KMS-11 (cell line): Measurements from ENCODE around the gene GALNT10.

Experiments used
- H2AFZ ChIP-seq: fragments of 200-600 bp; sonication (generic); 2 replicates; pipeline ENCODE4 v1.6.1; 2016; ENCODE audit warnings: antibody characterized with exemption, mixed run types, low read depth
- H3K27ac ChIP-seq: fragments of 200-600 bp; sonication (generic); 2 replicates; pipeline ENCODE4 v1.6.1; 2016; ENCODE audit warnings: mild to moderate bottlenecking, mixed run types
- H3K27me3 ChIP-seq: fragments of 200-600 bp; sonication (generic); 2 replicates; pipeline ENCODE4 v1.6.1; 2017; ENCODE audit warnings: mild to moderate bottlenecking, low read depth, mixed run types, moderate library complexity; ENCODE audit not compliant: insufficient read depth
- H3K36me3 ChIP-seq: fragments of 200-600 bp; sonication (generic); 2 replicates; pipeline ENCODE4 v1.6.1; 2017; ENCODE audit warnings: mild to moderate bottlenecking, mixed run types; ENCODE audit not compliant: insufficient read depth
- H3K4me1 ChIP-seq: fragments of 200-600 bp; sonication (generic); 2 replicates; pipeline ENCODE4 v1.6.1; 2016; ENCODE audit warnings: mild to moderate bottlenecking, low read depth, mixed run types; ENCODE audit not compliant: poor library complexity, severe bottlenecking
- H3K4me2 ChIP-seq: fragments of 200-600 bp; sonication (generic); 2 replicates; pipeline ENCODE4 v1.7.0; 2016; ENCODE audit warnings: mild to moderate bottlenecking, mixed run types
- H3K4me3 ChIP-seq: fragments of 200-600 bp; sonication (generic); IDR thresholded peaks from 2 replicates; pipeline ENCODE4 v1.6.1; 2017; ENCODE audit warnings: low read depth, low read length, mixed read lengths; ENCODE audit not compliant: insufficient read depth
- H3K79me2 ChIP-seq: fragments of 200-600 bp; sonication (generic); 2 replicates; pipeline ENCODE4 v1.6.1; 2016; ENCODE audit warnings: low read depth, mixed run types; ENCODE audit not compliant: insufficient read depth
- H3K9ac ChIP-seq: fragments of 200-600 bp; sonication (generic); 2 replicates; pipeline ENCODE4 v1.6.1; 2016; ENCODE audit warnings: mild to moderate bottlenecking, mixed run types
- H4K20me1 ChIP-seq: fragments of 200-600 bp; sonication (generic); 2 replicates; pipeline ENCODE4 v1.6.1; 2016; ENCODE audit warnings: mild to moderate bottlenecking, mixed run types; ENCODE audit not compliant: insufficient read depth
- TF ChIP-seq, protein P1 (sequence below): fragments of 200-600 bp; sonication (generic); conservative IDR thresholded peaks from 2 replicates; pipeline ENCODE4 v1.6.1; 2017; ENCODE audit warnings: low read depth, mild to moderate bottlenecking, antibody characterized with exemption, low read length, moderate library complexity, mixed read lengths

The GALNT10 gene

DNA sequence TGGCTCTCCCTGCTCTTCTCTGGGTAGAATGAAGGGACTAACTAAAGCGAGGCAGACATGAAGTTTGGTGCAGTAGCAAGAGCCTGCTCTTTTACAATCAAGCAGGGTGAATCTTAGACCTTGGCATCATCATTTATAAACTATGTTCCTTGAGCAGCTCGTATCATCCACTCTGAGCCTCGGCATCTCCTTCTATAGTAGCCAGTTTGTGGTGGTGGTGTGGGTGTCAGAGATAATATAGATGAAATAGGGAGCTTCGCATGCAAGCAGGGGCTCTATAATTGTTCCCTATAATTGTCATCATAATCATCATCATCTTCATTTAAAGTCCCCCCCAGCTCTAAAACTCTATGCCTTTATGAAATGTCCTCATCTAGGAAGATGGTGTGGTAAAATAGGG, 182.8 kb downstream of the GALNT10 start:
- no peaks in the 10 kb centered on the region for H4K20me1 ChIP-seq
- H3K27me3 ChIP-seq = no peaks in the 10 kb centered on the region
- H3K36me3 ChIP-seq = no peaks in the 10 kb centered on the region
- H3K9ac ChIP-seq = no peak overlapping the region
- no peaks in the 10 kb centered on the region for H3K4me1 ChIP-seq
- no peak overlapping the region for H3K27ac ChIP-seq
- TF ChIP-seq, protein P1, sequence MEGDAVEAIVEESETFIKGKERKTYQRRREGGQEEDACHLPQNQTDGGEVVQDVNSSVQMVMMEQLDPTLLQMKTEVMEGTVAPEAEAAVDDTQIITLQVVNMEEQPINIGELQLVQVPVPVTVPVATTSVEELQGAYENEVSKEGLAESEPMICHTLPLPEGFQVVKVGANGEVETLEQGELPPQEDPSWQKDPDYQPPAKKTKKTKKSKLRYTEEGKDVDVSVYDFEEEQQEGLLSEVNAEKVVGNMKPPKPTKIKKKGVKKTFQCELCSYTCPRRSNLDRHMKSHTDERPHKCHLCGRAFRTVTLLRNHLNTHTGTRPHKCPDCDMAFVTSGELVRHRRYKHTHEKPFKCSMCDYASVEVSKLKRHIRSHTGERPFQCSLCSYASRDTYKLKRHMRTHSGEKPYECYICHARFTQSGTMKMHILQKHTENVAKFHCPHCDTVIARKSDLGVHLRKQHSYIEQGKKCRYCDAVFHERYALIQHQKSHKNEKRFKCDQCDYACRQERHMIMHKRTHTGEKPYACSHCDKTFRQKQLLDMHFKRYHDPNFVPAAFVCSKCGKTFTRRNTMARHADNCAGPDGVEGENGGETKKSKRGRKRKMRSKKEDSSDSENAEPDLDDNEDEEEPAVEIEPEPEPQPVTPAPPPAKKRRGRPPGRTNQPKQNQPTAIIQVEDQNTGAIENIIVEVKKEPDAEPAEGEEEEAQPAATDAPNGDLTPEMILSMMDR = no peak
- H3K4me3 ChIP-seq = no peak overlapping the region
- no peak overlapping the region for H3K4me2 ChIP-seq
- no peak overlapping the region for H2AFZ ChIP-seq
- H3K79me2 ChIP-seq = no peaks in the 10 kb centered on the region

- no peak overlapping the region for H3K27ac ChIP-seq
- no peak overlapping the region for H3K9ac ChIP-seq
- H3K4me2 ChIP-seq = no peak overlapping the region
- H2AFZ ChIP-seq = no peak overlapping the region
- H3K79me2 ChIP-seq = no peaks in the 10 kb centered on the region
- TF ChIP-seq, protein P1 = no peak
- H4K20me1 ChIP-seq = no peaks in the 10 kb centered on the region
- H3K4me3 ChIP-seq = no peak overlapping the region
- H3K27me3 ChIP-seq = no peaks in the 10 kb centered on the region
- H3K36me3 ChIP-seq = no peaks in the 10 kb centered on the region
- H3K4me1 ChIP-seq = no peaks in the 10 kb centered on the region
Observed at GRCh38 chr5:154373729-154374179, 183.2 kb downstream of the GALNT10 start.

DNA sequence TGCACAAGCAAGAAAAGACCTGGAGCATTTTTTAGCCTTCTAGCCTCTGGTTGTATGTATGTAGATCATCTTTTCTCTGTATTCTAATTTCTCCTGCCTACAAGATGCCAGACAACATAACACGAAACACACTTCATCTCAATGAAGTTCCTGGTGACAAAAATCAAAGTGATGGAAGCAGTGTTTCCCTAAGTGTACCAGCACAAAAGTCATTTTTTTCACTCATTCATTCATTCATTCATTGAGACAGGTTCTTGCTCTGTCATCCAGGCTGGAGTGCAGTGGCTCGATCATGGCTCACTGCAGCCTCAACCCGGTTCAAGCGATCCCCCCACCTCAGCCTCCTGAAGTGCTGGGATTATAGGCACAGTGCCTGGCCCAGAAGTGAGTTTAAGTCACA, 183.7 kb downstream of the GALNT10 start:
- TF ChIP-seq, protein P1 = no peak
- H3K9ac ChIP-seq = no peak overlapping the region

GRCh38 chr5:154375329-154376008, 184.9 kb downstream of the GALNT10 start:
- H3K27ac ChIP-seq = no peak overlapping the region
- H3K9ac ChIP-seq = no peak overlapping the region
- H3K4me3 ChIP-seq = no peak overlapping the region
- H3K4me2 ChIP-seq = no peak overlapping the region
- no peaks in the 10 kb centered on the region for H4K20me1 ChIP-seq
- no peak overlapping the region for H2AFZ ChIP-seq
- TF ChIP-seq, protein P1 = no peak
- no peaks in the 10 kb centered on the region for H3K27me3 ChIP-seq
- no peaks in the 10 kb centered on the region for H3K4me1 ChIP-seq
- no peaks in the 10 kb centered on the region for H3K79me2 ChIP-seq
- H3K36me3 ChIP-seq = no peaks in the 10 kb centered on the region

More for the DNA sequence above, 183.7 kb downstream of the GALNT10 start:
- Histone ChIP-seq H3K27ac (no peak overlapping the region), H3K27me3 (no peaks in the 10 kb centered on the region), H3K4me1 (no peaks in the 10 kb centered on the region), H3K4me2 (no peak overlapping the region), H3K36me3 (no peaks in the 10 kb centered on the region), H4K20me1 (no peaks in the 10 kb centered on the region), H3K79me2 (no peaks in the 10 kb centered on the region), H2AFZ (no peak overlapping the region), H3K4me3 (no peak overlapping the region)
